Activated T-cell treated with anti-CD3 and anti-CD28 coated beads, Interleukin-2, amount 50 U/mL, for 1 hour (primary cell): Measurements from ENCODE around the gene PTN.

Experiments
- DNase-seq: peaks from one replicate; pipeline ENCODE4 v3.0.0-alpha.2; 2020

Gene PTN

GRCh38 chr7:137343281-137343841 is at the start of gene PTN:
Gene PTN, minus strand, starts transcription at chr7:137343733. Its CDS starts 88,760 bp downstream, at chr7:137254973.
- no peak for DNase-seq

DNA sequence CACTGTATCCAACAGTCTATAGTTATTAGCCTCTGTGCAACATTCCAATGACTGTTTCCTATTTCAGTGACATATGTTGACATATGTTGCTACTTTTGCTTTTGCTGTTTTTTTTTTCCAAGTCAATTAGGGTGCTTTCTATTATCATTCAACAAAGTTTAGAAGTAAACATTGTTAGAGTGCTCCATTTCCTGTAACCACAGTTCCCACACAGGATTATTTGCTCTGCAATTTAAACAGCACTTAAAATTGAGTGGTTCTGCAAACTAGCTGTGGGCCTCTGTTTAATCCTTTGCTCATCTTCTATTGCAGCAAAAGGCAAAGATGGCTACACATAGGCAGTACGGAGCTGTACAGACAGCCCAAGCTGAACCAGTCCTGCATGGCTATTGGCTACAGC is 46.5 kb upstream of the PTN start:
- no peak for DNase-seq

DNA sequence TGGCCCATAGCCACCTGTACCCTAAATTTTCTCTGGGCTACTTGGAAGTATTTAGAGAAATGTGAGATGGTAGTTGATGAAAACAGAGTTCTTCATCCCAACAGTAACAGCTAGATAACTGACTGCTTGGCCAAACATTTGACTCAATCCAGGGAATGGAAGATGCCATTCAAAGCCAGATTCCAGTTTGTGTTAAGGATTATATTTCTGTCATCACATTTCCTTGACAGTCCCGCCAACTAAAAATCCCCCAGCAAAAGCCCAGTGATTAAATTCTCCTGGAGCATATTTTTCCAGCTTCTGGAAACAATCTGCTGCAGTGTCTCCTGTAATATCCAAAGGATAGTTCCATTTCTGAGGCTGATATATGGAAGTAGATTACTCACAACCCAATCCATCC is 45.4 kb upstream of the PTN start:
- no peak for DNase-seq

DNA sequence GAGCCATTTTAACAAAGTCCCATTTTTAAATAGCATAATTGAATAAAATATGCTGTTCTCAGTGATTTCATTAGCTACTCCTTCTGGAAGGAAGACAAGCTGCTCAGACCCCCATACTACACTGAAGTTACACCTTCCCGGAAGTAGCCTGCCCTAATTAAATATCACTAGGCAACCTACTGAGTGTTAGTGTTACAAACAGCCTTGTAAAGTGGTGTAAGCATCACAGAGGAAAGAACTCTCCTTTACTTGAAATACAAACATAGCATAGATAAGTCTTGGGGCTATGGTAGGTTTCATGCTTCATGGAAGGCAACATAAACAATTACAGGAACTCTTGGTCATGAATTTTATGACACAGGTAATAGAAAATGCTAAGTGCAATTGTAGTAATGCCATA is 43.4 kb upstream of the PTN start:
- no peak for DNase-seq

DNA sequence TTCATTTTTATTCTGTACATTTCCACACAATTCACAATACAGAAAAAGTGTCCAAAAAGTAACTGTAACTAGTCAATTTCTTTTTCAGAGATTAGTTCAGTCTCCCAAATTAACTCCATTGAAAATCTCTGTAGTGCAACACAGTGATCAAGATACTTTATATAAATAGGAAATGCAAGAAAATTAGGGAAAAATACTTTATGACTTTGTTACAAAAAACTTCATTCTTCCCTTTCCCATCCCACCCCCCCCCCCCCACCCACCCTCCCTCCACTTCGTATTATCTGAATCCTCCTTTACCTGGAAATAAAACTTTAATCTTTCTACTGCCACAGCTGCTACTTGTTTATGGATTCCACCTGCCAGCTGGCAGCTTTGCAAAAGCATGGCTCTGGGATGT is 37.5 kb upstream of the PTN start:
- DNase-seq, result no peak

- no peak for DNase-seq
These were observed 30.0 kb upstream of the PTN start for GRCh38 chr7:137373507-137373906.

GRCh38 chr7:137371616-137372015 is 28.1 kb upstream of the PTN start:
- no peak for DNase-seq

GRCh38 chr7:137366995-137367394 is 23.5 kb upstream of the PTN start:
- DNase-seq, result no peak

GRCh38 chr7:137363683-137364082 is 20.1 kb upstream of the PTN start:
- DNase-seq, result no peak

DNA sequence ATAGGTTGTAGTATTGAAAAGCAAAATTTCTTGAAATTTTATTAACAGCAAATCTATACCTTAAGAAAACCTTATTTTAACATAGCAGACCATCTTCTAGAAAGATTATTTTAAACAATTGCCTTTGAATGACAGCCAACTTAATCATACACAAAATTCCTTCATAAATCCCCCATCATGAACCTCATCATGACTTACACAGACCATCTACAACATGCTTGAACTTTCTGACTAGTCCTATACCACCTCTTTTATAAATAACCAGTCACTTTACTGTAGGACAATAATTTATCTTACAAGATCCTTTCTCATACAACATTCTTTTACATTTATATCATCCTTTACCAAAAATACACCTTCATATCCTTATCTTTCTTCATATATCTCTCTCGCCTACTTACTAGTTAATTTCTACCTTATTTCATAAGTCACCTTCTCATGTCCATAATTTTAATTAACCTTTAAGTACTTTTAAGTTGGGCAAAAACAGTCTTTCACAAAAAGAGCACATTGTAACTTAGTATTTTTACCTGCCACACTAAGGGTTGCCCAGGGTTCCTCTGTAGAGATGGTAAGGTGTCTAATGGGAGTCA is 16.6 kb upstream of the PTN start:
- no peak for DNase-seq

DNA sequence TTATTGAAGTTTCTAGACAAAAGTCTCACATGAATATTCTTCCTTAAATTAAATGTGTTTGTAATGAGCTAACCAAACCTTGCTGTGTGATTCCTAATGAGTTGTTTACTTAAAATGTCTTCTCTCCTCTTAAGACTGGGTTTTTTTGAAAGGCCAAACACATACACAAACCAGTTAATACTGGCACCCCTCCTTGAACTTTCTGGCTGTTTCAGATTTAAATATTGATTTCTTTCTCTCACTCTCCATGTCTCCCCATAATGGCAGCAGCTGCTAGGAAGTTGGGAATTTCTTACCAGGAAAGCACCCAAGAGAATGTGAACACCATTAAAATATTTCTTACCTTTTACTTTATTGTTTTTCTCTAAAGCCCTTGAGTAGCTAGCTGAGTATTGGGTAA is 11.4 kb upstream of the PTN start:
- DNase-seq, result no peak

- no peak for DNase-seq
These were observed 10.9 kb upstream of the PTN start for GRCh38 chr7:137354396-137354795.

DNA sequence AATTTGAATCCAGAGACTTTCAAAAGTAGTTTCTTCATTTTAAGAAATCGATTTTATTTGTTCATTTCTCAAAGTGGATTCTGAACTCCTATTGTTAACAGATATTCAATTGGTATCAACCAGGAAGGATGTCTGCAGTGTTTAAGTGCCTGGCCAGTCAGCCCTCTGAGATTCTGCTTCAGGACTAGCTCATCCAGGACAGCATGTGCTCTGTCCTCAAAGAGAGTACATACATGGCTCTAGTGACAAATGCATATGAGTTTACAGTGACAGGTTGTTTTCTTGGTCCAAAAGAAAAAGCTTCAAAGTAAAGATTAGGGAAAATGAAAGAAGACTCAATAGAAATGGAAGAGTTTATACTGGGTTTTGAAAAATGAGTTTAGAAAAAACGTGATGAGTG is 8.4 kb upstream of the PTN start:
- no peak for DNase-seq

DNA sequence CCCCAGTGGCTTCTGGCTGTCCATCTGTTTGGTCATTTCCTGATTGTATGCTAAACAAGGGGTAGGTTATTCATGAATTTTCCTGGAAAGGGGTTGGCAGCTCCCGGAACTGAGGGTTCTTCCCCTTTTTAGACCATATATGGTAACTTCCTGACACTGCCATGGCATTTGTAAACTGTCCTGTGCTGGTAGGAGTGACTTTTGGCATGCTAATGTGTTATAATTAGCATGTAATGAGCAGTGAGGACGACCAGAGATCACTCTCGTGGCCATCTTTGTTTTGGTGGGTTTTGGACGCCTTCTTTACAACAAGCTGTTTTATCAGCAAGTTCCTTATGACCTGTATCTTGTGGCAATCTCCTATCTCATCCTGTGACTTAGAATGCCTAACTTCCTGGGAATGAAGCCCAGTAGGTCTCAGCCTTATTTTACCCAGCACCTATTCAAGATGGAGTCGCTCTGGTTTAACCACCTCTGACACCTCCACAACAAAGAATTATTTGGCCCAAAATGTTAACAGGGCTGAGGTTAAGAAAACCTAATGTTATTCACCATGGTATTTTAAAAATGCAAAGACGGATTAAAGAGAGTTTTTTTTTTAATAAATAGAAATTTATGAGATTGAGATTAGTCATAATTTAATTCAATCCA is 2.4 kb upstream of the PTN start:
- DNase-seq, result no peak

DNA sequence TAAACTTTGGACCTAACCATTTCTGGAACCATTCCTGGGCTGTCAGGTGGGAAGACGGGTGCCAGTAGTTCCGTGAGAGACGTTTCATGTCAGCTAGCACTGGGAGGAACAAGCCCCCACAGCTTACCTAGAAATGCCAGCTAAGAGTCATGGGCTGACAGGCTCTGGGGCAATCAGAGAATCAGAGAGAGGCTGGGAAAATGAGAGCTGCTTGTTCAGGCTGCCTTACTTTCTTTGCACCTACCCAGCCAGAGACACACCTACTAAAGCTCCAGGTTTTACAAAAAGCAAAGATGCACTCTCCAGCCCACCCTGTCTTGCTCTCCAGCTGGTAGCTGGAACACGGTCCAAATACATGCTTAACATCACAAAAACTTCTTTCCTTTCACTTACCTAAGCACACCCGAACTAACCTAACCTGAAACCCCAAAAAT is 688 bp downstream of the PTN start:
- no peak for DNase-seq

- DNase-seq, result no peak
These were observed 1.3 kb downstream of the PTN start for GRCh38 chr7:137342265-137342664.

- DNase-seq, result no peak
These were observed 5.6 kb downstream of the PTN start for GRCh38 chr7:137337902-137338301.

DNA sequence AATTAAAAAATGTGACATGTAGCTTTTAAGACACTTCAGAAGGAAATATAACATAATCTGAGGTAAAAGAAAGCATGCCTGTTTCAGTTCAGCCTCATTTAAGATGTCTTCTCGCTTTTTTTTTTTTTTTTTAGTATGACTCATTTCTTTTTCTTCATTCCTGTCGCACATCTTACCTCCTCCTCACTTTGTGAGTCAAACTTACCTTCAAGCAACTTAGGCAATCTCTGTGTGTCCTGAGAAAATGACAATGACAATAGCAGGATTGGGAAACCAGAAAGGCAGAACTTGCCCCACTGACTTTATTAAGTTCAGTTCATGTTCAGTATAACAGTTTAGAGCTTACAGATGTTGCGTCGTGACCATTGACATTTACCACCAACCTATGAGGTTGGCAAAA is 7.7 kb downstream of the PTN start:
- no peak for DNase-seq

DNA sequence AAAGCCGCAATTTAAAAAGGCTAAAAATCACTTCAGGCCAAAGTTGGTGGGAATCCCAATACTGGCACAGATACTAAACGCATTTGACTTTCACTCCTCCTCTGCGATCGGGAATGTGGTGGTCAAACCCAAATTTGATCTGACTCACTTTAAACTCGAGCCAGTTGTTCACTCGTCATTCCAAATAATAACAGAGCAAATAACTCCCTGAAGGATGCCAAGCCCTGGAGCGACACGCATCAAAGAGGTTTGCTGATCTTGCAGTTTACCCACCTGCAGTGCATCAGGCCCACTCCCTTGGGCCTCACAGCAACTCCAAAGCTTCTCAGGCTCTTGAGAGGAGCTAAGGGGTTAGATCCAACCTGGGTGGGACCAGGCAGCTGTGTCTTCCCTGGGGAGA is 12.2 kb downstream of the PTN start:
- no peak for DNase-seq

DNA sequence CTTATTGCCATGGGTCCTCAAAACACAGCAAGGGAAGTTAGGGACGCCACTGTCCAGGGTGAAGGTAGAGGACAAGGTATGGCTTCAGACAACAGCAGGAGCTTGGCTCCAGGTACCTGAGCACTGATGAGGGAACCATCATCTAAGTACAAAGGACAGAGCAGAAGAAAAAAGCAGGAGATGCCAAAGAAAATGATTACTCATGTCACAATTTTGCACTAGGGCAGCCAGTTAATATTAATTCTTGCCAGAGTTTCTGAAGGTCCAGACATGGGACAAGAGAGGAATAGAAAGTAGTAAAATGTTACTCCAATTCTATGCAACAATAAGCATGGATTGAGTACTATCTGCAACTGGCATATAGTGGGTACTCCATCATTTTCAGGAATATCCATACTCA is 14.1 kb downstream of the PTN start:
- DNase-seq, result no peak

DNA sequence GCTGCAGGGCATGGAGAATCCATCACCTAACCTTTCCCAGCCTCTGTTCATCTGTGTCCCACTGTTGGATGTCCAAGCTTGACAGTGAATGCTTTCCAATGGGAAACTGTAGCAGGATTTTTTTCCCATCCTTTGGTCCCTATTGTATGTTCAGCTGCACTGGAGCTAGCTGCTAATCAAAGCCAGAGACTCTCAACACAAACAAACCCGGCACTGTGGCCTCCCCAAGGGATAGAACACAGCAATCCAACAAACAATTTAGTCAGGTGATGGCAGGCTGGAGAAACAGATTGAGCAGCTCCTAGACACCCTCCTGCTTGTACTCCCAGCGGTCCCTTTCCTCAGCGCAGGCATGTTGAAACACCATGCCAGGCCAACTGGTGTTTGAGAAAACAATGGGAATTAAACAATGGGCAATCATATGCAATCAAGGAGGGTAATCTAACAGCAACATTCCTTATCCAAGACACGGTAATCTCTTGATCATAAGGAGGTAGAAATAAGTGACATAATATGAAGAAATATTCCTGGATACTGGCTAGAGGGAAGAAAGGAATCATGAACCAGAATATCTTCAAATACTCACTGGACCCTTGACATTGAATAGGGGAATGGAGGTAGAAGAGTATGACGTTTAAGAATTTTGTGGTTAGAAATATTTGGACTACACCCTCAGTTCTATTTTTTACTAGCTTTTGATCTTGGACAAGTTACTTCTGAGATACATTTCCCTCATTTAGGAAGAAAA is 15.0 kb downstream of the PTN start:
- DNase-seq, result no peak

GRCh38 chr7:137325927-137326326 is 17.6 kb downstream of the PTN start:
- DNase-seq, result no peak

- DNase-seq, result no peak
These were observed 18.5 kb downstream of the PTN start for GRCh38 chr7:137324796-137325696.
